ENCODE data around the gene ZNF536. TPM values are rescaled to one million over a fixed set of nuclear protein-coding genes. Genes with fewer than 3 reads are reported as not detected.

Gene ZNF536
- total and polyA plus RNA-seq, 10 of the 15 experiments (the other 5 are each of a cell fraction or from before 2014, with no cell fraction given) = not detected

GRCh38 chr19:30342901-30343300 lies 29.3 kb upstream of the ZNF536 start:
- TF ChIP-seq MAX (IDR thresholded peaks at IDR 0.05; ENCODE audit: low read depth, low read length) (no peak), MLLT1 (IDR thresholded peaks at IDR 0.05) (no peak), ZNF592 (IDR thresholded peaks at IDR 0.05) (no peak), CTCF (IDR thresholded peaks at IDR 0.05 in 2 of 3, conservative IDR thresholded peaks at IDR 0.05 in 1 of 3; ENCODE audit: control insufficient read depth in 2 of 3, extremely low read depth in 1 of 3, insufficient read depth in 1 of 3, low read depth in 3 of 3, low read length in 3 of 3) (no peak), BCL11A (IDR thresholded peaks at IDR 0.05; ENCODE audit: low read depth, low read length) (no peak), ZNF687 (IDR thresholded peaks at IDR 0.05) (no peak)
- Histone ChIP-seq H3K79me2 (ENCODE audit: control insufficient read depth, insufficient read depth, low read length) (no peaks in the 10 kb centered on the region), H3K9ac (ENCODE audit: control insufficient read depth, insufficient read depth, low read length) (no peak overlapping the region), H3K9me3 (replicated peaks; ENCODE audit: control insufficient read depth, insufficient read depth, low read length) (no peaks in the 10 kb centered on the region), H2AFZ (ENCODE audit: control insufficient read depth, low read depth, low read length) (no peak overlapping the region), H3K27me3 (replicated peaks in 1 of 2; ENCODE audit: control insufficient read depth in 2 of 2, insufficient read depth in 2 of 2, low read length in 1 of 2) (no peaks in the 10 kb centered on the region), H3K36me3 (ENCODE audit: control insufficient read depth in 2 of 2, insufficient read depth in 2 of 2, low read length in 1 of 2) (no peaks in the 10 kb centered on the region), H3K4me3 (no peak overlapping the region), H3K4me2 (ENCODE audit: control insufficient read depth, insufficient read depth) (no peak overlapping the region), H3K4me1 (ENCODE audit: control insufficient read depth, insufficient read depth, low read length) (no peaks in the 10 kb centered on the region), H4K20me1 (ENCODE audit: control insufficient read depth, insufficient read depth) (no peaks in the 10 kb centered on the region), H3K27ac (ENCODE audit: control insufficient read depth, insufficient read depth) (no peak overlapping the region)
- intact Hi-C loops (cut with micrococcal nuclease; ENCODE audit: unreplicated experiment) = no loop called here
- in situ Hi-C loops (cut with MboI) = no loop called here
- CTCF ChIA-PET = no interaction called here
- ATAC-seq (no peak), DNase-seq (ENCODE audit: low read depth, low spot score) (no peak), FAIRE-seq (no peak)
- RAD21 ChIA-PET (ENCODE audit: unreplicated experiment) = no interaction called here
- POLR2A ChIA-PET = no interaction called here
- WGBS (ENCODE audit: insufficient coverage, insufficient replicate concordance, low lambda C conversion rate, missing lambda C conversion rate) = 49% methylated on average over 2 of the region's 3 CpGs
- BruUV-seq (replicated peaks) = no TSS peak
- SMC1A ChIA-PET (ENCODE audit: uncharacterized antibody, unreplicated experiment) = no interaction called here
